GM19397 (cell line): Measurements from ENCODE around the gene NSUN2.

Experiments used
- ATAC-seq: cut with Tn5 transposase; IDR thresholded peaks from one replicate; pipeline ENCODE4 v1.9.1; 2021; ENCODE audit warnings: mild to moderate bottlenecking, moderate library complexity; ENCODE audit not compliant: unreplicated experiment

The NSUN2 gene

GRCh38 chr5:6606884-6607558, 25.8 kb downstream of the NSUN2 start:
- ATAC-seq, result no peak

- ATAC-seq, result no peak
Observed at GRCh38 chr5:6604946-6605345, 27.9 kb downstream of the NSUN2 start.

GRCh38 chr5:6604341-6604740, 28.5 kb downstream of the NSUN2 start:
- no peak for ATAC-seq

GRCh38 chr5:6603643-6604042, 29.2 kb downstream of the NSUN2 start:
- ATAC-seq, result no peak

- ATAC-seq, result no peak
Observed at GRCh38 chr5:6602441-6602840, 30.4 kb downstream of the NSUN2 start.

- ATAC-seq, result no peak
Observed at GRCh38 chr5:6601816-6602215, 31.0 kb downstream of the NSUN2 start.

GRCh38 chr5:6601271-6601670, 31.6 kb downstream of the NSUN2 start:
- no peak for ATAC-seq

- ATAC-seq, result no peak
Observed at GRCh38 chr5:6599739-6600138, 33.1 kb downstream of the NSUN2 start.

GRCh38 chr5:6598351-6598900, 34.4 kb downstream of the NSUN2 start:
- ATAC-seq, result no peak

GRCh38 chr5:6597557-6597956, 35.3 kb downstream of the NSUN2 start:
- no peak for ATAC-seq

GRCh38 chr5:6596388-6596787, 36.5 kb downstream of the NSUN2 start:
- ATAC-seq, result no peak

- no peak for ATAC-seq
Observed at GRCh38 chr5:6595405-6595804, 37.4 kb downstream of the NSUN2 start.

- no peak for ATAC-seq
Observed at GRCh38 chr5:6594066-6594465, 38.8 kb downstream of the NSUN2 start.

GRCh38 chr5:6593148-6594016, 39.5 kb downstream of the NSUN2 start:
- ATAC-seq, result no peak

GRCh38 chr5:6592601-6593000, 40.2 kb downstream of the NSUN2 start:
- no peak for ATAC-seq

- no peak for ATAC-seq
Observed at GRCh38 chr5:6591671-6592288, 41.1 kb downstream of the NSUN2 start.

- no peak for ATAC-seq
Observed at GRCh38 chr5:6590581-6590980, 42.3 kb downstream of the NSUN2 start.

- no peak for ATAC-seq
Observed at GRCh38 chr5:6587171-6587570, 45.7 kb downstream of the NSUN2 start.

GRCh38 chr5:6586647-6587042, 46.2 kb downstream of the NSUN2 start:
- no peak for ATAC-seq

GRCh38 chr5:6585939-6586646, 46.8 kb downstream of the NSUN2 start:
- ATAC-seq, result no peak

GRCh38 chr5:6585168-6585567, 47.7 kb downstream of the NSUN2 start:
- ATAC-seq, result no peak
